ENCODE measurements around the gene SLC35F6. TPM values are rescaled to one million over a fixed set of nuclear protein-coding genes. Genes with fewer than 3 reads are reported as not detected.

Gene SLC35F6
- total and polyA plus RNA-seq, 9 of the 15 experiments (the other 6 are each of a cell fraction or from before 2014, with no cell fraction given) = 11.9 to 47.3 (median 22.5) TPM

DNA sequence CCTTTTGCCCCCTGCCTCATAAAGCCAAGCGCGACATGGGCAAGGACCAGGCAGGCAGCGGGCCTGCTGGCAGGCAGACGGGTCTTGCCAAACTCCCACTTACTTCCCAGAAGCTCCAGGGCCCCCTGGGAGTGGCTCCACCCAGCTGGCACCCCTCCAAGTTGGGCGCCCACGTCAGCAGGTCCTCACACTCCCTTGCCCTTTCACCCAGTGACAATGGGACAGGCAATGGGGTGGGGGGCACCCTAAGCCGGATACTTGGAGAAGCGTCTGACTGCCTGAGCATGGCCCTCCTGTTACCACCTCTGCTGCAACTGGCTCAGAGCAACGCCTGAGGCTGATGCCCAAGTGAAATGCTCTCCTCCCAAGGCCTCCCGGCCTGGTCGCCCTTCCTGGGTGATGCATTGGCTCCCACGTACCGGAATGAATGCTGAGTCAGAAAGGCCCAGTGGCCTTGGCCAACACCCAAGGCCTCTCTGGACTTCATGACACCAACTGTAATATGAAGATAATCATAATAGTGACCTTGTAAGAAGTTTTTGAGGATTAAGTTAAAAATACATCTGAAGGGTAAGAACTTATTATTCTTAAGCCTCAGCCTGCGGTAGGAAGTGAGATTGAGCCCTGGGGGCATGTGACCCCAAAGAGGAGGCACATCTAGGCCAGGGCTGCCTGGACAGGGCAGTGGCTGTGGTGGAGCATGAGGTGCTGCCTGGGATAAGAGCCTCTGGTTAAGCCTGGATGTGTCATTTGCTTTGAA lies 39.9 kb upstream of the SLC35F6 start (continued):
- TF ChIP-seq, protein P1, sequence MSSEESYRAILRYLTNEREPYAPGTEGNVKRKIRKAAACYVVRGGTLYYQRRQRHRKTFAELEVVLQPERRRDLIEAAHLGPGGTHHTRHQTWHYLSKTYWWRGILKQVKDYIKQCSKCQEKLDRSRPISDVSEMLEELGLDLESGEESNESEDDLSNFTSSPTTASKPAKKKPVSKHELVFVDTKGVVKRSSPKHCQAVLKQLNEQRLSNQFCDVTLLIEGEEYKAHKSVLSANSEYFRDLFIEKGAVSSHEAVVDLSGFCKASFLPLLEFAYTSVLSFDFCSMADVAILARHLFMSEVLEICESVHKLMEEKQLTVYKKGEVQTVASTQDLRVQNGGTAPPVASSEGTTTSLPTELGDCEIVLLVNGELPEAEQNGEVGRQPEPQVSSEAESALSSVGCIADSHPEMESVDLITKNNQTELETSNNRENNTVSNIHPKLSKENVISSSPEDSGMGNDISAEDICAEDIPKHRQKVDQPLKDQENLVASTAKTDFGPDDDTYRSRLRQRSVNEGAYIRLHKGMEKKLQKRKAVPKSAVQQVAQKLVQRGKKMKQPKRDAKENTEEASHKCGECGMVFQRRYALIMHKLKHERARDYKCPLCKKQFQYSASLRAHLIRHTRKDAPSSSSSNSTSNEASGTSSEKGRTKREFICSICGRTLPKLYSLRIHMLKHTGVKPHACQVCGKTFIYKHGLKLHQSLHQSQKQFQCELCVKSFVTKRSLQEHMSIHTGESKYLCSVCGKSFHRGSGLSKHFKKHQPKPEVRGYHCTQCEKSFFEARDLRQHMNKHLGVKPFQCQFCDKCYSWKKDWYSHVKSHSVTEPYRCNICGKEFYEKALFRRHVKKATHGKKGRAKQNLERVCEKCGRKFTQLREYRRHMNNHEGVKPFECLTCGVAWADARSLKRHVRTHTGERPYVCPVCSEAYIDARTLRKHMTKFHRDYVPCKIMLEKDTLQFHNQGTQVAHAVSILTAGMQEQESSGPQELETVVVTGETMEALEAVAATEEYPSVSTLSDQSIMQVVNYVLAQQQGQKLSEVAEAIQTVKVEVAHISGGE (CRISPR knock-in tag; IDR thresholded peaks at IDR 0.05) = peak in 1 of 3 experiments; percentile 81; a peak in 2 of 6 replicates
- TF ChIP-seq ZNF24 (IDR thresholded peaks at IDR 0.05) (peak; percentile 74; the same call in 1 of the 2 replicates), BCOR (IDR thresholded peaks at IDR 0.05) (no peak), HDAC3 (IDR thresholded peaks at IDR 0.05; ENCODE audit: borderline replicate concordance, partially characterized antibody) (peak; percentile 55), NR3C1 (CRISPR knock-in tag; IDR thresholded peaks at IDR 0.05) (no peak), FOXA1 (IDR thresholded peaks at IDR 0.05; ENCODE audit: borderline replicate concordance) (no peak)
- TF ChIP-seq, protein P2, sequence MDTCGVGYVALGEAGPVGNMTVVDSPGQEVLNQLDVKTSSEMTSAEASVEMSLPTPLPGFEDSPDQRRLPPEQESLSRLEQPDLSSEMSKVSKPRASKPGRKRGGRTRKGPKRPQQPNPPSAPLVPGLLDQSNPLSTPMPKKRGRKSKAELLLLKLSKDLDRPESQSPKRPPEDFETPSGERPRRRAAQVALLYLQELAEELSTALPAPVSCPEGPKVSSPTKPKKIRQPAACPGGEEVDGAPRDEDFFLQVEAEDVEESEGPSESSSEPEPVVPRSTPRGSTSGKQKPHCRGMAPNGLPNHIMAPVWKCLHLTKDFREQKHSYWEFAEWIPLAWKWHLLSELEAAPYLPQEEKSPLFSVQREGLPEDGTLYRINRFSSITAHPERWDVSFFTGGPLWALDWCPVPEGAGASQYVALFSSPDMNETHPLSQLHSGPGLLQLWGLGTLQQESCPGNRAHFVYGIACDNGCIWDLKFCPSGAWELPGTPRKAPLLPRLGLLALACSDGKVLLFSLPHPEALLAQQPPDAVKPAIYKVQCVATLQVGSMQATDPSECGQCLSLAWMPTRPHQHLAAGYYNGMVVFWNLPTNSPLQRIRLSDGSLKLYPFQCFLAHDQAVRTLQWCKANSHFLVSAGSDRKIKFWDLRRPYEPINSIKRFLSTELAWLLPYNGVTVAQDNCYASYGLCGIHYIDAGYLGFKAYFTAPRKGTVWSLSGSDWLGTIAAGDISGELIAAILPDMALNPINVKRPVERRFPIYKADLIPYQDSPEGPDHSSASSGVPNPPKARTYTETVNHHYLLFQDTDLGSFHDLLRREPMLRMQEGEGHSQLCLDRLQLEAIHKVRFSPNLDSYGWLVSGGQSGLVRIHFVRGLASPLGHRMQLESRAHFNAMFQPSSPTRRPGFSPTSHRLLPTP (IDR thresholded peaks at IDR 0.05; ENCODE audit: borderline replicate concordance, extremely low read depth, insufficient read length) = no peak
- TF ChIP-seq, protein P3, sequence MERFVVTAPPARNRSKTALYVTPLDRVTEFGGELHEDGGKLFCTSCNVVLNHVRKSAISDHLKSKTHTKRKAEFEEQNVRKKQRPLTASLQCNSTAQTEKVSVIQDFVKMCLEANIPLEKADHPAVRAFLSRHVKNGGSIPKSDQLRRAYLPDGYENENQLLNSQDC (CRISPR knock-in tag; IDR thresholded peaks at IDR 0.05) = no peak
- TF ChIP-seq, protein P4, sequence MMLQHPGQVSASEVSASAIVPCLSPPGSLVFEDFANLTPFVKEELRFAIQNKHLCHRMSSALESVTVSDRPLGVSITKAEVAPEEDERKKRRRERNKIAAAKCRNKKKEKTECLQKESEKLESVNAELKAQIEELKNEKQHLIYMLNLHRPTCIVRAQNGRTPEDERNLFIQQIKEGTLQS (IDR thresholded peaks at IDR 0.05) = peak; percentile 78
- TF ChIP-seq, protein P4 (CRISPR knock-in tag; conservative IDR thresholded peaks at IDR 0.05) = no peak
- TF ChIP-seq, protein P5, sequence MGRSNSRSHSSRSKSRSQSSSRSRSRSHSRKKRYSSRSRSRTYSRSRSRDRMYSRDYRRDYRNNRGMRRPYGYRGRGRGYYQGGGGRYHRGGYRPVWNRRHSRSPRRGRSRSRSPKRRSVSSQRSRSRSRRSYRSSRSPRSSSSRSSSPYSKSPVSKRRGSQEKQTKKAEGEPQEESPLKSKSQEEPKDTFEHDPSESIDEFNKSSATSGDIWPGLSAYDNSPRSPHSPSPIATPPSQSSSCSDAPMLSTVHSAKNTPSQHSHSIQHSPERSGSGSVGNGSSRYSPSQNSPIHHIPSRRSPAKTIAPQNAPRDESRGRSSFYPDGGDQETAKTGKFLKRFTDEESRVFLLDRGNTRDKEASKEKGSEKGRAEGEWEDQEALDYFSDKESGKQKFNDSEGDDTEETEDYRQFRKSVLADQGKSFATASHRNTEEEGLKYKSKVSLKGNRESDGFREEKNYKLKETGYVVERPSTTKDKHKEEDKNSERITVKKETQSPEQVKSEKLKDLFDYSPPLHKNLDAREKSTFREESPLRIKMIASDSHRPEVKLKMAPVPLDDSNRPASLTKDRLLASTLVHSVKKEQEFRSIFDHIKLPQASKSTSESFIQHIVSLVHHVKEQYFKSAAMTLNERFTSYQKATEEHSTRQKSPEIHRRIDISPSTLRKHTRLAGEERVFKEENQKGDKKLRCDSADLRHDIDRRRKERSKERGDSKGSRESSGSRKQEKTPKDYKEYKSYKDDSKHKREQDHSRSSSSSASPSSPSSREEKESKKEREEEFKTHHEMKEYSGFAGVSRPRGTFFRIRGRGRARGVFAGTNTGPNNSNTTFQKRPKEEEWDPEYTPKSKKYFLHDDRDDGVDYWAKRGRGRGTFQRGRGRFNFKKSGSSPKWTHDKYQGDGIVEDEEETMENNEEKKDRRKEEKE (IDR thresholded peaks at IDR 0.05; ENCODE audit: borderline replicate concordance in 1 of 2, control insufficient read depth in 1 of 2, low read depth in 2 of 2, low read length in 1 of 2) = no peak

Measured in K562 (cell line).